SH-SY5Y (cell line): ENCODE results near the gene HRC.

ENCODE experiments used
- GATA2 ChIP-seq: IDR thresholded peaks from 2 replicates; pipeline ENCODE4 v1.6.1; 2011; ENCODE audit warnings: mild to moderate bottlenecking, low read depth, low read length
- GATA3 ChIP-seq: IDR thresholded peaks from 2 replicates; pipeline ENCODE4 v1.6.1; 2011; ENCODE audit warnings: low read depth, mild to moderate bottlenecking, low read length, moderate library complexity

Gene HRC

DNA sequence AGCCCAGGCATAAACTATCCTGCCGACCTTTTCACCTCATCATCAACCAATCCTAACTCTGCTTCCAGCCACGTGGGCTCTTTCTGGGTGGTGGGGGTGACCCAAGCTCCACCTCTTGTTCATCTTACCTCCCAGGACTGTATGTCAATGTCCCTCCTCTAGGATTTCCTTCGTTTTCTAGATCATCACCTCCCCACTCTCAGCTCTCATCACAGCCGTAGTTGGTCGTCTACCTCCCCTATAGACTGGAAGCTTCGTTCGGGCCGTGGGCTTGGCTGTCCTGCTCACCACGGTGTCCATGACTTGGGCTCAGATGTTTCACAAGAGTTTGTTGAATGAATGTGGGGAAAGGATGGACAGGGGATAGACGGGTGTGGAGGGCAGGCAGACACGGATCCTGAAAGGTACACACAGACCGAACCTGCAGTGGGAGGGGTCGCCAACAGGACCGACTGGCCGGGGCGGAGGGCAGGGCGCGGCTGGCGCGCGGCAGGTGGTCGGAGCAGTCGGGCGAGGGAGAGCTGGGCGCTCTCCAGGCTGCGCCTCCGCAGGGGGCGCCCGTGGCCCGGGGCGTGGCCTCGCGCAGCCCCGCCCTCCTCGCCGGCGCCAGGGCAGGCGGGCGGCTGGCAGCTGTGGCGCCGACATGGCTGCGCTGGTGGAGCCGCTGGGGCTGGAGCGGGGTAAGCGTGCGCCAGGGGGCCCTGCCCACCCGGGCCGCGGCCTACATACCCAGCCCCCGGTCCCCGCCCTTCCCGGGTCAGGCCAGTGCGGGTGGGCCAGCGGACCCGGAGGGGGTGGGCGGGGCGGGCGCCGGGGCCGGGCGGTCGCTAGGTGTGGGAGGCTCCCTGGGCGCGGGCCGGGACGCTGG, 41.2 kb downstream of the HRC start, which contains the start of gene LIN7B:
TSS of gene LIN7B (plus strand) at position 609 of the 868 bp plus-strand sequence. CDS start at position 644, 35 bp downstream.
- TF ChIP-seq GATA3 (no peak), GATA2 (no peak)

DNA sequence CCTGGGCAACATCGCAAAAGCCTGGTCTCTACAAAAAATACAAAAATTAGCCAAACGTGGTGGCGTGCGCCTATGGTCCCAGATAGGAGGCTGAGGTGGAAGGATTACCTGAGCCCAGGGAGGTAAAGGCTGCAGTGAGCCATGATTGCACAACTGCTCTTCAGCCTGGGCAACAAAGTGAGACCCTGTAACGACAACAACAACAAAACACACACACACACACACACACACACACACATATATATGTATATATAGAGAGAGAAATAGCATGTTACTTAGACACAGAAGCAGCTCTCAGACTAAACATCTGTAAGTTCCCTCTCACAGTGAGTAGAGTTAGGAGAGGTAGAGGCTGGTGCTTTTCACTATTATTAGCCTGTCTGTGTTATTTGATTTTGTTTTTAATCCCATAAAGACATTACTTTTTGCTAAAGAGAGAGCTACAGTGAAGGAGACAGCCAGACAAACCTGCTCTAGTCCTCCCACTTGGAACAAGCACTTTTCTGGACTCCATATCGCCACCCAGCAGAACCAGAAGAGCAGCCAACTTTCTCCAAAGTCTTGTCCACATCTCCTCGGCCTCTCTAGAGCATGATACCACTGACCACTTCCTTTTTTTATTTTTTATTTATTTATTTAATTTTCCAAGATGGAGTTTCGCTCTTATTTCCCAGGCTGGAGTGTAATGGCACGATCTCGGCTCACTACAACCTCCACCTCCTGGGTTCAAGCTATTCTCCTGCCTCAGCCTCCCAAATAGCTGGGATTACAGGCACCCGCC, 43.8 kb downstream of the HRC start:
- TF ChIP-seq GATA2 (no peak), GATA3 (no peak)

GRCh38 chr19:49110567-49110966, 44.6 kb downstream of the HRC start:
- TF ChIP-seq GATA3 (no peak), GATA2 (no peak)

DNA sequence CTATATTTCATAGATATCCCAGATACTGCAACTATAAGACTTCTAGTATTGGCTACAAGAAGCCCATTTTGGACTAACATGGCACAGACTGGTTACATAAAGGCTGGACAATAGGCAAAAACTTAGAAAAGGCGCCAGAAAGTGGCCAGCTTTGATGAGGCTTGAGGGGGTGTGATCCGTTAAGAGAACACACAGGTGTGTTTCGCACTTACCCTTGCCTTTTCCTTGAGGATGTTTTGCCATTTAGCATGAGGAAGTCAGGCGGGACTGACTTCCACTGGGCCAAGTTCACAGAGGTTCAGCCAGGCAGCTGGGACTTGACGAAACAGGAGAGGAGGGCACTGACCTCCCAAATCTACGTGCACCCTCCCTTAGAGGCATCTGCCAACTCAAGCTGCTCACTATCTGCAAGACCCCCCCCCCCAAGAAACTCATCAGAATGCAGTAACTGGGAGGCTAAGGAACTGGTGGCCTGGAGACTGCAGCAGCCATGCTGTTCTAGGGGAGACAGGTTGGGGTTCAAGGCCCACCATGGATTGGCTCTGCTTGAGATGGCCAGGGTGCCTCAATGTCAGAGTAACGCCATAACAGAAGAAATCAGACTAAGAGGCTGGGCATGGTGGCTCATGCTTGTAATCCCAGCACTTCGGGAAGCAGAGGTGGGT, 45.5 kb downstream of the HRC start:
- no peak for TF ChIP-seq GATA3

DNA sequence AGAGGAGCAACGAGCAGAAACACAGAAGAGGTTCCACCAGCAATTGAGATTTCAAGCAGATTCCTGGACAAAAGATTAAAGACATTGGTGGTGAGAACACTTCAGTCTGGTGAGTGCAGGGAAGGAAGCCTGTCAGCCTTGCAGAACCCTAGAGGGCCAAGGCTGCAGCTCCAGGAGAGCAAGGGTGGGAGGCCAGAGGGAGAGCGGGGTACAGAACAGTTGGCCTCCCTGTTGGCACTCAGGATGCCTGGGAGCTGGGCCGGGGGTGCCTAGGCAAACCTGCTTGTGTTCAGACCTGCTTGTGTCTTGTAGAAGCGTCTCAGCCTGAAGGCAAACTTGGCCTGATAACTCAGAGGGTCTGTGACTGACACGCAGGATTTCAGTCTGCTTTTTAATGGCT, 46.1 kb downstream of the HRC start:
- TF ChIP-seq GATA3 (no peak), GATA2 (no peak)

DNA sequence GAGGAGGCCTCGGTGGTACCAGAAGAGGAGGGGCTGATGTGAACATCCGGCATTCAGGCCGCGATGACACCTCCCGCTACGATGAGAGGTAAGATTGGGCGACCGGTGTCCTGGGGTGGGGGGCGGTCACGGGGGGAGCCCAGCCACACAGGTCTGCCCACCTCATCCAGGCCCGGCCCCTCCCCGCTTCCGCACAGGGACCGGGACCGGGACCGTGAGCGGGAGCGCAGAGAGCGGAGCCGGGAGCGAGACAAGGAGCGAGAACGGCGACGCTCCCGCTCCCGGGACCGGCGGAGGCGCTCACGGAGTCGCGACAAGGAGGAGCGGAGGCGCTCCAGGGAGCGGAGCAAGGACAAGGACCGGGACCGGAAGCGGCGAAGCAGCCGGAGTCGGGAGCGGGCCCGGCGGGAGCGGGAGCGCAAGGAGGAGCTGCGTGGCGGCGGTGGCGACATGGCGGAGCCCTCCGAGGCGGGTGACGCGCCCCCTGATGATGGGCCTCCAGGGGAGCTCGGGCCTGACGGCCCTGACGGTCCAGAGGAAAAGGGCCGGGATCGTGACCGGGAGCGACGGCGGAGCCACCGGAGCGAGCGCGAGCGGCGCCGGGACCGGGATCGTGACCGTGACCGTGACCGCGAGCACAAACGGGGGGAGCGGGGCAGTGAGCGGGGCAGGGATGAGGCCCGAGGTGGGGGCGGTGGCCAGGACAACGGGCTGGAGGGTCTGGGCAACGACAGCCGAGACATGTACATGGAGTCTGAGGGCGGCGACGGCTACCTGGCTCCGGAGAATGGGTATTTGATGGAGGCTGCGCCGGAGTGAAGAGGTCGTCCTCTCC, 47.4 kb downstream of the HRC start:
- no peak for TF ChIP-seq GATA2
- TF ChIP-seq GATA3, result no peak

DNA sequence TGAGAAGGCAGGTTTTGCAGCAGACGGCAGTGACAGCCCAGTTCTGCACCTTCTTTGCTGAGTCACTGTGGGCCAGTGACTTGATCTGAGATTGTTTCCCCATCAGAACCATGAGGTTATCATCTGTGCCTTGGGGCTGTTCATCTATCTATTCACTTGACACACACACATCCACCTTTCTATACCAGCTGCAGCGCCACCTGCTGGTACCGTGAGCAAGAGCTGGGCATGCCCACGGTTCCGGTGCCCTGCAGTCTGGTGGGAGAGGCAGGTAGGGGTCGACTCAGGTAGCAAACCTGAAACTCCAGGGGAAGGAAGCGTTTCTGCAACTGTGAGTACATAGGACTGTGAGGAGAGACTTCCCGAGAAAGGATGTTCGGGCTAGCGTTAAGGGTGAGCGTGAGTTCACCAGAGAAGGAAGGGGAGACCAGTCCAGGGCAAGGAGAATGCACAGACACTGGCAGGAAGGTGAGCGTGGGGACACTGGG, 48.5 kb downstream of the HRC start:
- TF ChIP-seq GATA2 (no peak), GATA3 (no peak)

GRCh38 chr19:49104229-49104864, 50.8 kb downstream of the HRC start:
- no peak for TF ChIP-seq GATA3
- no peak for TF ChIP-seq GATA2

GRCh38 chr19:49103331-49104085, 51.7 kb downstream of the HRC start:
- TF ChIP-seq GATA3, result no peak
- TF ChIP-seq GATA2, result no peak

GRCh38 chr19:49102303-49102702, 52.9 kb downstream of the HRC start:
- TF ChIP-seq GATA2 (no peak), GATA3 (no peak)
